ENCODE results near the gene PRSS48. TPM values are rescaled to one million over a fixed set of nuclear protein-coding genes. Genes with fewer than 3 reads are reported as not detected.
A peak's percentile ranks its signal among the peaks of the same experiment; 100 is the strongest.

Gene PRSS48
- total RNA-seq, 1 experiment from 2014 or later: not detected

DNA sequence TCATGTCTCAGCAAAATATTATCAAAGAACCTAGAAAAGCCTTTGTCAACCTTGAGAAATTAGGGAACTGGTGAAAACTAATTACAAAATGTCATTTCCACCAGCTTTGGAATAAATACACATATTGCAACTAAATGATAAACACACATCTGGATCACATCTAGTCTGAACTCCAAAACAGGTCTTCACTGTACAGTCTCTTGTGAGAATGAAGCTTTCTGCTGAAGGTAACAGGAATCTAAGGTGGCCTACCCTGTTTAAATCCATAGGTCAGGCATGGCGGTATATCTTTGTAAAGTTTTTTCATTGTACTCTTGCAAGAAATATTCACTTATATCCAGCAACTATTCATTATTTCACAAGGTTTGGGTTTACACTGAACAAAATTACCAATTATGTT, 46.7 kb downstream of the PRSS48 start:
- RAD21 ChIA-PET (ENCODE audit: low non-redundant PET in 1 of 2, low total read pairs in 2 of 2, uncharacterized antibody in 2 of 2, unreplicated experiment in 2 of 2): no interaction called here
- intact Hi-C loops (cut with micrococcal nuclease): loop anchor here (5.0 kb wide), 1 partner anchor 84 kb away; the partner anchor contains the start of gene FHIP1A
- BruUV-seq (replicated peaks): no TSS peak
- Histone ChIP-seq H2AFZ (ENCODE audit: low read depth, low read length, poor library complexity, severe bottlenecking) (no peak overlapping the region), H3K4me2 (ENCODE audit: low read length) (peak overlapping the region; percentile 85), H3K79me2 (ENCODE audit: insufficient read depth, low read length) (peaks cover 56% of the 10 kb centered on the region), H3K27me3 (ENCODE audit: insufficient read depth, low read length) (no peaks in the 10 kb centered on the region), H3K4me3 (replicated peaks in 1 of 2; ENCODE audit: low read depth in 1 of 2, low read length in 2 of 2) (peak overlapping the region; percentile 57 to 69), H4K20me1 (ENCODE audit: insufficient read depth) (no peaks in the 10 kb centered on the region), H3K36me3 (ENCODE audit: control insufficient read depth in 1 of 2, insufficient read depth in 2 of 2, low read length in 2 of 2) (no peaks in the 10 kb centered on the region), H3K9me2 (ENCODE audit: insufficient read depth) (no peaks in the 10 kb centered on the region), H3K9ac (ENCODE audit: low read length) (peak overlapping the region; percentile 83), H3K4me1 (ENCODE audit: control insufficient read depth in 1 of 2, insufficient read depth in 2 of 2, low read length in 2 of 2) (peaks cover 35 to 60% of the 10 kb centered on the region in 2 experiments), H3K27ac (ENCODE audit: low read depth, low read length) (peak overlapping the region; percentile 96), H3K9me3 (ENCODE audit: control insufficient read depth in 1 of 2, insufficient read depth in 1 of 2, low read depth in 1 of 2, low read length in 2 of 2) (no peaks in the 10 kb centered on the region)
- TF ChIP-seq SP1 (IDR thresholded peaks at IDR 0.05; ENCODE audit: low read depth) (no peak), JUND (IDR thresholded peaks at IDR 0.05) (no peak), SIN3A (IDR thresholded peaks at IDR 0.05; ENCODE audit: low read depth) (no peak), RAD21 (IDR thresholded peaks at IDR 0.05; ENCODE audit: low read depth) (no peak)
- POLR2A ChIA-PET: interaction anchor here (0.5 to 2.3 kb wide), 3 partner anchors 10 to 41 kb away, joined by 3 to 15 read pairs (median 3); no protein-coding TSS in a partner anchor
- ATAC-seq: no peak
- CTCF ChIA-PET: no interaction called here
- DNase-seq (ENCODE audit: low read depth, low spot score): no peak

DNA sequence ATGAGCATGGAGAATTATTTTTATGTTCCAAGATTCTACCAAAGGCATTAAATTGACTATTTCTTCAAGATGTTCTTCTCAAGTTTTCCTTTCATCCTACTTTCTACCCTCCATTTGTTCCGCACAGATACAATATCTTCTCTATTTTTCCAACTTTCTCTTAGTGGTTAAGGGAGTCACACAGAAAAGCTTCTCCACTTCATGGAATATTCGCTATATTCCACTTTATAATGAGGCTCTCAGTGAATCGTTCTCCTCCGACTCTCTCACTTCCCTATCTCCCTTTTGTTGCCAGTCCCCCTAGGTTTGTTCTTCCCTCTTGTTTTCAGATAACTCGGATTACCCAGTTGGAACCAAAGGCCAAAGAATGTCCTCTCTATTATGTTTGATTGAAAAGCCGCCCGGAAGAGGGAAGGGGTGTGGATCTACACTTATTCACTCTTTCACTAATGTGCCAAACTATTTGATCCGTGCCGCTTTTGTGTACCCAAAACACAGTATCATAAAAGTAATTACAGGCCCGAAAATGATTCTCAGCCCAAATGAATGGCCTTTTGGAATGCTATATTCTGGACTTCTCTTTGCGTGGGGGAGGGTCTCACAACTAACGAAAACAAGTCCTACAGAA, 47.3 kb downstream of the PRSS48 start:
- Histone ChIP-seq H4K20me1 (ENCODE audit: insufficient read depth) (no peaks in the 10 kb centered on the region), H3K27ac (ENCODE audit: low read depth, low read length) (peak overlapping the region; percentile 96), H3K79me2 (ENCODE audit: insufficient read depth, low read length) (peaks cover 51% of the 10 kb centered on the region), H3K27me3 (ENCODE audit: insufficient read depth, low read length) (no peaks in the 10 kb centered on the region), H3K9me2 (ENCODE audit: insufficient read depth) (no peaks in the 10 kb centered on the region), H3K4me3 (replicated peaks in 1 of 2; ENCODE audit: low read depth in 1 of 2, low read length in 2 of 2) (peak overlapping the region; percentile 57 to 69), H3K4me2 (ENCODE audit: low read length) (peak overlapping the region; percentile 85), H2AFZ (ENCODE audit: low read depth, low read length, poor library complexity, severe bottlenecking) (no peak overlapping the region), H3K36me3 (ENCODE audit: control insufficient read depth in 1 of 2, insufficient read depth in 2 of 2, low read length in 2 of 2) (no peaks in the 10 kb centered on the region), H3K9me3 (ENCODE audit: control insufficient read depth in 1 of 2, insufficient read depth in 1 of 2, low read depth in 1 of 2, low read length in 2 of 2) (no peaks in the 10 kb centered on the region), H3K9ac (ENCODE audit: low read length) (peak overlapping the region; percentile 83), H3K4me1 (ENCODE audit: control insufficient read depth in 1 of 2, insufficient read depth in 2 of 2, low read length in 2 of 2) (peaks cover 35 to 61% of the 10 kb centered on the region in 2 experiments)
- peak; percentile 28 for ATAC-seq
- intact Hi-C loops (cut with micrococcal nuclease): loop anchor here (5.0 kb wide), 1 partner anchor 83 kb away; the partner anchor contains the start of gene FHIP1A
- ChIA-PET RAD21 (ENCODE audit: low non-redundant PET in 1 of 2, low total read pairs in 2 of 2, uncharacterized antibody in 2 of 2, unreplicated experiment in 2 of 2) (no interaction called here), CTCF (interaction anchor here (0.6 kb wide), 1 partner anchor 48 kb away, joined by 3 read pairs; no protein-coding TSS in a partner anchor), POLR2A (interaction anchor here (0.5 to 2.3 kb wide), 5 partner anchors 8 to 41 kb away, joined by 3 to 15 read pairs (median 3); no protein-coding TSS in a partner anchor)
- BruUV-seq (replicated peaks): TSS peak; percentile 52
- DNase-seq (ENCODE audit: low read depth, low spot score): peak; percentile 62
- TF ChIP-seq, protein P1, sequence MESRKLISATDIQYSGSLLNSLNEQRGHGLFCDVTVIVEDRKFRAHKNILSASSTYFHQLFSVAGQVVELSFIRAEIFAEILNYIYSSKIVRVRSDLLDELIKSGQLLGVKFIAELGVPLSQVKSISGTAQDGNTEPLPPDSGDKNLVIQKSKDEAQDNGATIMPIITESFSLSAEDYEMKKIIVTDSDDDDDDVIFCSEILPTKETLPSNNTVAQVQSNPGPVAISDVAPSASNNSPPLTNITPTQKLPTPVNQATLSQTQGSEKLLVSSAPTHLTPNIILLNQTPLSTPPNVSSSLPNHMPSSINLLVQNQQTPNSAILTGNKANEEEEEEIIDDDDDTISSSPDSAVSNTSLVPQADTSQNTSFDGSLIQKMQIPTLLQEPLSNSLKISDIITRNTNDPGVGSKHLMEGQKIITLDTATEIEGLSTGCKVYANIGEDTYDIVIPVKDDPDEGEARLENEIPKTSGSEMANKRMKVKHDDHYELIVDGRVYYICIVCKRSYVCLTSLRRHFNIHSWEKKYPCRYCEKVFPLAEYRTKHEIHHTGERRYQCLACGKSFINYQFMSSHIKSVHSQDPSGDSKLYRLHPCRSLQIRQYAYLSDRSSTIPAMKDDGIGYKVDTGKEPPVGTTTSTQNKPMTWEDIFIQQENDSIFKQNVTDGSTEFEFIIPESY (IDR thresholded peaks at IDR 0.05; ENCODE audit: extremely low read depth, insufficient replicate concordance, low read length): no peak
- 0 out of 2 replicates have a peak, but pooled peaks have one; percentile 13 for TF ChIP-seq RAD21 (IDR thresholded peaks at IDR 0.05; ENCODE audit: low read depth)
- TF ChIP-seq FOSL1 (IDR thresholded peaks at IDR 0.05; ENCODE audit: low read depth): no peak
- TF ChIP-seq TCF7L2 (IDR thresholded peaks at IDR 0.05; ENCODE audit: borderline replicate concordance, extremely low read depth, insufficient read depth, insufficient read length): peak; percentile 95
- TF ChIP-seq CEBPB (IDR thresholded peaks at IDR 0.05; ENCODE audit: low read depth): 0 out of 2 replicates have a peak, but pooled peaks have one; percentile 36
